HG02571 (cell line): ENCODE measurements around the gene NPR3.

Experiments used
- ATAC-seq: cut with Tn5 transposase; IDR thresholded peaks from one replicate; pipeline ENCODE4 v1.9.1; 2021; ENCODE audit warnings: mild to moderate bottlenecking, moderate library complexity; ENCODE audit not compliant: unreplicated experiment

Gene NPR3

DNA sequence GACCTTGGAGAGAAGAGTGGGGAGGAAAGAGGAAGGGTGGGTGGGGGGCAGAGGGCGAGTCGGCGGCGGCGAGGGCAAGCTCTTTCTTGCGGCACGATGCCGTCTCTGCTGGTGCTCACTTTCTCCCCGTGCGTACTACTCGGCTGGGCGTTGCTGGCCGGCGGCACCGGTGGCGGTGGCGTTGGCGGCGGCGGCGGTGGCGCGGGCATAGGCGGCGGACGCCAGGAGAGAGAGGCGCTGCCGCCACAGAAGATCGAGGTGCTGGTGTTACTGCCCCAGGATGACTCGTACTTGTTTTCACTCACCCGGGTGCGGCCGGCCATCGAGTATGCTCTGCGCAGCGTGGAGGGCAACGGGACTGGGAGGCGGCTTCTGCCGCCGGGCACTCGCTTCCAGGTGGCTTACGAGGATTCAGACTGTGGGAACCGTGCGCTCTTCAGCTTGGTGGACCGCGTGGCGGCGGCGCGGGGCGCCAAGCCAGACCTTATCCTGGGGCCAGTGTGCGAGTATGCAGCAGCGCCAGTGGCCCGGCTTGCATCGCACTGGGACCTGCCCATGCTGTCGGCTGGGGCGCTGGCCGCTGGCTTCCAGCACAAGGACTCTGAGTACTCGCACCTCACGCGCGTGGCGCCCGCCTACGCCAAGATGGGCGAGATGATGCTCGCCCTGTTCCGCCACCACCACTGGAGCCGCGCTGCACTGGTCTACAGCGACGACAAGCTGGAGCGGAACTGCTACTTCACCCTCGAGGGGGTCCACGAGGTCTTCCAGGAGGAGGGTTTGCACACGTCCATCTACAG is 760 bp downstream of the NPR3 start:
- no peak for ATAC-seq

DNA sequence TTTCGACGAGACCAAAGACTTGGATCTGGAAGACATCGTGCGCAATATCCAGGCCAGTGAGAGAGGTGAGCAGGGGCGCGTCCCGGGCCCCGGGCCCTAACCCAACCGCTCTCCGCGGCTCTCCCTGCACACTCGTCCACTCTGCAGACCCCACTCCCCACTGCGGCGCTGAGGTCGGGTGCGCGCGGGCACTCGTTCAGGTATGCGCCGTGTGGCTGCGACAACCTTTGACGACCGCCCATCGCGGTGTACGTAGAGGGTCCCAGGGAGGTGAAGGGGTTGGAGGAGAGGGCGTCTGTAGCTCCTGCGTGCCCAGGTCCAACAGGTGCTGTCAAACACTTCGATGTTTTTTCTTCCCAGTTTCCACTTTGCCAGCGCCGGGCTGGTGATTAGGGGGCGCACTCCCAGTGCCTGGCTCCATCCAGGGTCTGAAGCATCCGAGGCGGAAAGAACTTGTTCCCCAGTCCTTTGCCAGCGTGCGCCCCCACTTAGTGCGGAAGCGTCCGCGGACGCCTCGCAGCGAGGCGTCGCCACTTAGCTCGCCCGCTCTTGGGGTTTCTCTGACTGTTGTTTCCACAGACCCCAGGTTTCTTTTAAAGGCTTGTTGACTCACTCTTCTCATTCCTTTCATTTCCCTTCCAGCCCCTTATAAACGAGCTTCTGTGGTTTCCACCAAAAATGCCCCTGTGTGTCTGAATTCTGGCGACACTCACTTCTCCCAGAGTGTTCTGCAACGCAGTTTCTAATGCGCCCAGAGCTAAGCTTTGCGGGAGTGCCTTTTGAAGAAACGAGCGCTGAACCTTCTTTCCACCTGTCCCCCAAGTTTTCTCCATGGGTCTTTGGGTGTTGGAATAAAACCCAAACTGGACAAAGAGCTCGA is 1.6 kb downstream of the NPR3 start:
- ATAC-seq, result no peak

DNA sequence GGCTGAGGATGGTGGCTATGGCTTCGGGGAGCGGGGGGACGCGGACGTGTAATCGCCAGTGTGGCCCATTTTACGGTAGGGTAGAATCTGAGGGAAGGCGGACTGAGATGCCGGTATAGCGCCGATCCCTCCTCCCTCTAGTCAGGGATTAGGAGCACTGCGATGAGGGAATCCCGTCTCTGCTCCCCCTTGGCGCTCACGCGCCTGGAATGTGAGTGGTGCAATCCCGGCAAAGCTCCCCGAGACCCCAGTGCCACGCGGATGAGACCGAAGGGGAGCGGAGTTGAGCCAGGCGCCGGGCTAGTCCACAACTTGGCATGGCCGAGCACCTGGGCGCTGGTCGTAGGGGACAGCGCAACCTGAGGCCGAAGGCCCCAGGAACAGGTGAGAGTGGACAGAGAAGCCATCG is 2.2 kb downstream of the NPR3 start:
- no peak for ATAC-seq

DNA sequence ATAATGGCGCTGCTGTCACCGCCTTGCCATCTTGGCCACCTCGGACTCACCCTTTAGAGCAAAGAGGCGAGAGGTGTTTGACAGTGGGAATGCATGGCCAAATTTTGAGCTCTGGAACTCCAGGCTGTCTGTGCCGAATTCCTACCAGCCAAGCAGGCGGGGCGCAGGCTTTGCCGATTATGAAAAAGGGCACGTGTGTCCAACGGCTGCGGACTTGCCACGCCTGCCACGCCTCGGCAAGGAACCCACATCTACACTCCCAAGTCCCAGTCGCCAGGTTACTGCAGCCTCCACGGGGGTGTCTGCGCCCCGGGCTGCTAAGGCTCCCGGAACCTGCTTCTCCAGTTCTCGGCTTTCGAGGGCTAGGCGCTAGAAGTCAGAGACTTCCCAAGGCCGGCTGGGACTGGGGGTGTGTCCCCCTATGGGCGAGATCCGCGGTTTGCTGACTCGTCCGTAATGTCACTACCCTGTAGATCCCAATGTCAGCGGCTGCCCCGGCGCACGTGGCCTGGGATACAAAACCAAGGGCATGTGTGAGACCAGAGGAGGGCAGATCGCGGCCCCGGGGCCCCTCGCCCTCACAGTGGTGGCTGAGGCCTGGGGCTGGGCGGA is 2.8 kb downstream of the NPR3 start:
- ATAC-seq, result no peak

DNA sequence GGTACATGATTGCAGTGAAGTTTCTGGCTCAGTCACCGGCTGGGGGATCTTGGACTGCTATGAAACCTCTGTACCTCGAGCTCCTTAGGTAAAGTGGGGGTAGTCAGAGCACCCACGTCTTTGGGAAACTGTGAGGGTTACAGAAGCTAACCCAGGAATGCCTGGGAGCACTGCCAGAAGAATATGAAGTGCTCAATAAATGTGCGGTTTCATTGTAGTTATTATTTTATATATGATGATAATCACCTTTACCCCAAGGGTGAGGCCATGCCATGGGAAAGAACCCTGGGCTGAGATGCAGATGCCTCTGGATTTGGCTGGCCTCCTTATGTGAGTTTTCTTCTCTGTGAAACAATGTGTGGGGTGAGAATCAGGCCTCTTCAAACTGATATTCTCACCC is 3.7 kb downstream of the NPR3 start:
- ATAC-seq, result no peak

DNA sequence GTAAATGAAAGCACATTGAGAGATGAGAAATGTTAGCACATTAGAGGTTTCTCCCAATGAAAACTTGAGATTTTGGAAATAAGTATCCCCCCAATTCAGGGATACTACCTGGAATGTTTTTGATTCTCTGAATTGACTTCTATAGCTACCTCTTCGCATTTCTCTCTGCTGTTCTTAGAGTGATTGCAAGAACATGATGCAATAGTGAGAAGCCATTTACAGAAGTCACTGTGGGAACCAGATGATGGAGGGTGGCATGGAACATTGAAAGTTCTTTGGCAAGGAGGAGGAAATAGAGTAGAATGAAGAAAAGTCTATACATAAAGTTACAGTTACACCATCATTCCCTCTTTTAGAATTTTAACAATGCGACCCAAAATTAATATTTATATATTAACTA is 9.2 kb downstream of the NPR3 start:
- no peak for ATAC-seq

DNA sequence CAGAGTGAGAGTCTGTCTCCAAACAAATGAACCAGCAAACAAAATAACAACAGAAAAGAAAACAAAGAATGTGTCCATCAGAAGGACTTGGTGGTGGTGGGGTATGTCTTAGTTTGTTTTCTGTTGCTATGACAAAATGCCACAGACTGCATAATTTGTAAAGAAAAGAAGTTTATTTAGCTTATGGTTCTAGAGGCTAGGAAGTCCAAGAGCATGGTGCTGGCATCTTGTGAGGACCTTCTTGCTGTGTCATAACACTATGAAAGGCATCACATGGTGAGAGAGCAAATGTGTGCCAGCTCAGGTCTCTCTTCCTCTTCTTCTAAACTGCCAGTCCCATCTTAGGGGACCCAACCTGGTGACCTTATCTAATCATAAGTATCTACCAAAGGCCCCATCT is 10.5 kb downstream of the NPR3 start:
- no peak for ATAC-seq

DNA sequence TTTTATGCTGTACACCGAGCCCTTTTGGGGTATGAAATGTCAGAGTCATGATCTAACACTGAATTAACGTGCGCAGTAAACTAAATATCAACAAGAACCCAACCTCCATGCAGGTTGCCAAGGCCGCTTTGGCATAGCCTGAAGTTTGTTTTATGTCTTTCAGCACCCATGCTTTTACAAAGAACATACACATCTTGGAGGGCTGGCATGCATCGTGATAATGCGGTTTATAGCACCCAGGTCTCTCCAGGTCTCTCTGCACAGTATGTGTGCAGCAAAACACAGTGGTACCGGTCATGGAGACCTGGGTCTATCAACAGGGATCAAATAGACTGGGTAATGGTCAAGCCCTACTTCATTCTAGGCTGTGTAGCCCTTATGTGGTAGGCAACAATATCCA is 11.8 kb downstream of the NPR3 start:
- ATAC-seq, result no peak

DNA sequence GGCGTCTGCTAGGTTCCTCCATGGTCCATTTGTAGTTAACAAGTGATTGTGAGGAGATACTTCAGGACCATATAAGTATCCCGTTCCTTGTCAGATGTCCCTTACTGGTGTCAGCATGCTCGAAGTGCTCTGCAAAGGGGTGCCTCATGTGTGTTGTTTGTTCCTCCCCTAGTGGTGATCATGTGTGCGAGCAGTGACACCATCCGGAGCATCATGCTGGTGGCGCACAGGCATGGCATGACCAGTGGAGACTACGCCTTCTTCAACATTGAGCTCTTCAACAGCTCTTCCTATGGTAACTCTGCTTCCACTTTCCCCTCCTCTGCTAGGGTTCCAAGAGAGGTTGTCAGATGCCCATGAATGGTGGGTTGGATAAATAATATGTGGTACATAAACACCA is 13.4 kb downstream of the NPR3 start:
- no peak for ATAC-seq

DNA sequence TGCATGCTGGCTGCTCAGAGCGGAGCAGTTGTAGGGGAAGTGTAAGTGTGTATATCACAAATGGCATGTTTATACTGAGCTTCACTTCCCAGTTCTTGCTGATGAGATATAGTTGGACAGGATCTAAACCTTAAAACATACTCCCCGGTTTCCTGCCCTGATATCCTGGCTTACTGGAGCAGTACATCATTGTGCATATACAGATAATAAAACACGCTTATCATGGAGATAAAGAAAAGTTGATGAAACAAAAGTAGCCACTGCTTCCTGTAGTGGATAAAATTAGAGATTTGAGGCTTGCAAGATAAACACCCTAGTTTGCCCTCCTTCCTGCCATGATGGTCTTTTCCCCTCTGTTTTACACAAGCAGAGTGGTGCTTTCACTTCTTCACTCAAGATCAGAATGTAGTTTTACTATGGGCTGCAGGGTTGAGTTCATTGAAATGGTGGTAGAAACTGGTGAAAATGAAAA is 15.0 kb downstream of the NPR3 start:
- ATAC-seq, result no peak

DNA sequence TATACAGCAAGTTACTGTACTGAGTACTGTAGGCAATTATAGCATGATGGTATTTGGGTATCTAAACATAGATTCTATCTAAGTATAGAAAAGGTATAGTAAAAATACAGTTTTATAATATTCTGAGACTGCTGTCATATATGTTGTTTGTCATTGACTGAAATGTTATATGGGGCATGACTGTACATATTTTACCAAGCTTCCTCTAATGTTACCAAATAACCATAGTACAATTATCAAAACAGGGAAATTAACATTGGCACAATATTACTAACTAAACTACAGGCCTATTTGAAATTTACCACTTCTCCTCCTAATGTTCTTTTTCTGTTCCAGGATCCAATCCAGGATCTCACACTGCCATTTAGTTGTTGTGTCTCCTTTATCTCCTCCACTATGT is 18.5 kb downstream of the NPR3 start:
- ATAC-seq, result no peak

DNA sequence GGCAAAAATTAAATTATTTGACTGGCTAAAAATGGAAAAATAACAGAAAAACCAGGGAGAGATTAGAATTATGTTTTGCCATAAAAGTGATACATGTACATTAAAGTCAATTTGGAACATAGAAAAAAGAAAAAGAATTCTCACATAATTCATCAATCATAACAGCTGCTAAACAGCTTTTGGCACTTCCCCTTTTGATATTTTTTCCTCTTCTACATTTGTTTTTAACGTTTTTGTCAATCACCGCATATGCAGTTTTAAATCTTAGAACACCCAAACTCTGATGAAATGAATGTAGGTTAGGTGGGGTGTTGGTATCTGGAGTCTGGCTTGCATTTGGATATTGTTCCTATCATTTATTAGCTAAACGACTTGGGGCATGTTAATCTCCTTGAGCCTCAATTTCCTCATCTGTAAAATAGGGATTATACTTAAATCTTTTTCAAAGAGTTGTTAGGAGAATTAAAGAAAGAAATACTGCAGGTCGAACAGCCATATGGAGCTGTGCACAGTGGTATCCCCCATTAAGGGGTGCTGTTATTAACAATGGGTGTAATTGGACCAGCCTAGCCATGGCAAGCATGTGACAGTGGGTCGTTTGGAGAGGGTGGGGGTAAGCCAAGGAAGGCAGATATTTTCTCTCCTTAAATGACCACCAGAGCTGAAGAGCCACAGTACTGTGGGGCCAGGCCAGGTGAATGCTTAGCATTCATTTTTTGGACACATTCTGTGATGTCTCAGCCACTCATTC is 22.6 kb downstream of the NPR3 start:
- no peak for ATAC-seq

DNA sequence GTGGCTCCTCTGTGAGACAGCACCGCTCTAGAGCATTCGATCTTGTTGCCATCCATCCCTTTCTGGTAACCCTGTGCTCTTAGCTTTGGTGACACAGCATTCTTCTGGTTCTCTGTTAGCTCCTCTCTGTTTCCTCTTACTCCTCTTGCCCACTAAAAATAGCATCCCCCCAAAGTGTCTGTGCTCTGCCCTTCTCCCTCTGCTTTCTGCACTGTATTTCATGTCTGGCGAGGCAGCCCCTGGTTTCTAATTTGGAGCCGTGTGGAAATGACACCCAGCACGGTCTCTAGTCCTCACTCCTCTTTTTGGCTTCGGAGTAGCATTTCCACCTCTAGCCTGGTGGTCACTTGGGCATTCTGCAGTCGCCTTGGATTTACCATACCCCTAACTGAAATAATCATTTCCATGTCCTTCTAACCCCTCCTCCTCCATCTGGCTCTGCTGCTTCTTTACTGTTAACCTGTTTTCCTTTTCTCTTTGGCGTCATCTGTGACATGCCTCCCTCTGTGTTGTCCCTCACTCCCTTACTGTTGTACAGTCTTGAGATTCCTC is 23.8 kb downstream of the NPR3 start:
- ATAC-seq, result no peak

DNA sequence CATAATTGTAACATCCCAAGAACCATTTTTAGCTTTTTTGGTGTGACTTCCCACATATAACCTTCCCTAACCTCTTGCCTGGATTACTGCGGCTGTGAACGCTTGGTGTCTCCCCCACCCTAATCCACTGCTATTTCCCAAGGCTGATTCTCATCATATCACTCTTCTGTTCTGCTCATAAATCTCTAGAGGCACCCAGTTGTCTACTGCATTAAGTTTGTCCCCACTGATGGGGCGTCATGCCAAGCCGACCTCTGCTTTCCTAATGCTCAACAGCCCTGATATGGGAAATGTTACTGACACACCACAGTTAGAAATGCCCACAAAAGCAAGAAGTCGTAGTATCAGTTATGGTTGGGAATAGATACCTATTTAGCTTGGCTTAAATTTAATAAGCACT is 24.4 kb downstream of the NPR3 start:
- ATAC-seq, result no peak

DNA sequence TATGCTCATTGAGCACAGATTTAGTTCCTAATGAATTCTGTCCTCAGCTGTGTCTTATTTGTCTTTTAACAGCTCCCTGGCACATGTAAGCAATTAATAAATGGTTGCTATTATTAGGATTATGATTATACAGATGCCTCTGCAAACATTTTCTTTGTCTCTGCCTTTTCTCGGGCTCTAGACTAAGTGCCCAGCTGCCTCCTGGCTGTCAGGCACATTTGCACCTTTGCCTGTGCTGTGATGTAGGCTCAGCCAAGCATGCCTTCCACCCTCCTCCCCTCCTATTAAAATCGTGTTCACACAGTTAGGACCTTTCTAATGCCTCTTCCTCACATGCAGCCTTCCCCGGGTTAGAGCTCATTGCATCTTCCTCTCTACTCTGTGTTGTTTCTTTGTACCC is 25.7 kb downstream of the NPR3 start:
- ATAC-seq, result no peak

DNA sequence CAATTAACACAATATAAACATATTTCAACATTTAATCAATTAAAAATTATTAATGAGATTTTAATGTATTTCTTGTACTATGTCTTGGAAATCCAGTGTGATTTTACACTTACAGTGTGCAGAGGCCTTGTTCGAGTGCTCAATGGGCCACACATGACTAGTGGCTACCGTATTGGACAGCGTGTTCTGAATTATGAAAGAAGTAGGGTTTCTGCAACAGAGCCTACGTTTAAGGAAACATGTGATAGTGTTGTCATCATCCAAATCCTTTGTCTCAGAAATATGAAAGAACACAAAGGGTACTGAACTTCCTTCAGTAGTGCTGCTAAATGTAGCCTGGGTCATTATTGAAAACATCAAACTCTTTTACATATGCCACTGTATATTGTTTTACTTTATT is 29.5 kb downstream of the NPR3 start:
- no peak for ATAC-seq

DNA sequence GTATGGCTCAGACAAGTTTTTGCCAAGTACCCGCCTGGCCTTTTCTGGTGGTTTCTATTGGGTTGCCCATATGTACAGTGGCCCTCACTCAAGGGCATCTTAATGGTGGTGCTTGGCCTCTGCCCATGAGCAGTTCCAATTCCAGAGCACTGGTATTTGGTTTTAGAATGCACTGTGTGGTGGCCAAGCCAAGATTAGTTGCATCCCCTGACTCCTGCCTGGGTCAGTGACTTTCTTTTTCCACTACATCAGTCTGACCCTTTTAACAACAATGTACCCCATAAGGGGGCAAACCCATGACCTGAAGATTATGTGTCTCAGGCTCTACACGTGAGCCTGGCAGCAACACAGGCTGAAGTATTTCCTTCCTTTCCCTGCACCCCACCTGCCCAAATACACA is 34.2 kb downstream of the NPR3 start:
- ATAC-seq, result no peak

DNA sequence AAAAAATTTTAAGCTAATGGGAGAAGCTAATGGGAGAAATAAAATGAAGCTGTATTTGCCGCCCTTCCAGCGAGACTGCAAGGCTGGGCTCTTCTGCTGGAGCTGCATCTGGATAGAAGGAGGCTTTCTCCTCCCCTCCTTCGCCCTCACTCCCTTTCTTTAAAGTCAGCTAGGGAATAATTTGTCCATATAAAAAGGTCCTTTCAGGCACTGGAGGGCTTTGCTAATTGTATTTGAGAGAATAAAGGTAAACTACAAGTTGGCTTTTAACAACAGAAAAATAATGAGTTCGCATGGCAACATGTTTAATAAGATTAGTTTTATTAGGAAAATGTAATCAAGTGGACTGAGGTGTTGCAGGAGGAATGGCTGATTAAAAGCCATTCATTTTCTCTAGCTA is 41.3 kb downstream of the NPR3 start:
- no peak for ATAC-seq

DNA sequence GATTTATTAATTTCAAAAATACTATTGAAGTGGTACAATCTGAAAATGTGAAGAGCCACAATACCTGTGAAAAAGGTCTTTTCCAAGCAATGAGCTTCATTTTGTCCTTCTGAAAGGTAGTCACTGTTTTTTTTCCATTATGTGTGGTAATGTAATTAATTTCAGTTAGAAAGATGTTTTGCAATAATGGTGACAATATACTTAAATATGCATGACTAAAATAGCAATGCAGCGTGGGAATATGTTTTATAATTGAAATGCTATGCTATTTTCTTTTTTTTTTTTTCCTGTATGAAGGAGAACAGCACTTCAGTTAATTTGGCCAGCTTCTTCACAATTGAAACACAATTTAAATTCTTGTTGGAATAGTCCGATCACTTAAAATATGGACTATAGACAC is 41.9 kb downstream of the NPR3 start:
- ATAC-seq, result no peak

DNA sequence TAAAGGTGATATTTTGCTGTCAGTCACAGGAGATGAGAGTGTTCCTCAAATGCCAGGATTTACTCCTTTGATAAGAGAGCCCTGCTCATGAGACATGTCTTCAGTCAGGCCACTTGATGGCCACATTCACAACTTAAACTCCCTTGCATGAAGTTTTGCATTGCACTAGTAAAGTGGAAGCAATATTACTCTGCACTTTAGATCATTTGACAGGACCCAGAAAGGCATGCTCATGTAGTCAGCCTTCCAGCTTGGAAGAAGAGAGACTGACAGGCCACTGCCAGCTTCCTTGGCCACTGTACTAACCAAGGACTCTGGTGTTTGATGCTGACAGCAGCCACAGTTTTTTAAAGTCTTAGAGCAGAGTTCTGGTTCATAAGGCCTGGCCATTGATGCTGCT is 42.6 kb downstream of the NPR3 start:
- ATAC-seq, result no peak

DNA sequence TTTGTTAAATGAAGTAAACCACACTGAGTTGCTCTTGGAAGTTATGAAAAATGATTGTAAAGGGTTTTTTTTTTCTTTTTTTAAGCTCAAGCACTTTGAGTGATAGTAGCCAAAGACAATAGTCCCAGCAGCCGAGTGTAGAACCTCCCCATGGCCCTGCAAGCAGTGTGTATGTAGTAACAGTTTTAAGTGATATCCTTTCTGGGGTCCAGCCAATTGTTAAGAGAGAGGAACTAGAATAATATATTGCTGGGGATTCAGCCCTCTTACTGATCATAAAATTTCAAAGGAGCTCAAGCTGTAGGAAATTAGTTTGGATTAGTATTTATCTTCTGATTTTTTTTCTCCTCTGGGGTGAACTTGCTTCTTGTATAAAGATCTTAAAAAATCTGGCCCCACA is 43.2 kb downstream of the NPR3 start:
- ATAC-seq, result no peak
